Neural crest cell (in vitro differentiated cells): Measurements from ENCODE around the gene PLXNB3. TPM values are rescaled to one million over a fixed set of nuclear protein-coding genes. Genes with fewer than 3 reads are reported as not detected.

Source experiments
- DNase-seq: peaks from one replicate; pipeline ENCODE4 v3.0.0; 2021; ENCODE audit warnings: low read depth, mixed read lengths, low spot score
- H3K27ac Mint-ChIP-seq: one replicate; pipeline ENCODE4 v1.8.0; 2021; ENCODE audit warnings: mild to moderate bottlenecking, mixed read lengths; ENCODE audit not compliant: unreplicated experiment
- H3K27me3 Mint-ChIP-seq: 2 replicates; pipeline ENCODE4 v1.8.0; 2021; ENCODE audit warnings: low read depth, mild to moderate bottlenecking, mixed read lengths
- H3K36me3 Mint-ChIP-seq: 2 replicates; pipeline ENCODE4 v1.8.0; 2021; ENCODE audit warnings: low read depth, mild to moderate bottlenecking, mixed read lengths
- H3K4me1 Mint-ChIP-seq: 2 replicates; pipeline ENCODE4 v1.8.0; 2021; ENCODE audit warnings: mixed read lengths
- H3K4me3 Mint-ChIP-seq: one replicate; pipeline ENCODE4 v1.8.0; 2021; ENCODE audit warnings: mild to moderate bottlenecking, mixed read lengths
- H3K9me3 Mint-ChIP-seq: 2 replicates; pipeline ENCODE4 v1.8.0; 2021; ENCODE audit warnings: mixed read lengths
- CTCF ChIP-seq: fragments of 200-600 bp; sonication (generic); conservative IDR thresholded peaks from 2 replicates; pipeline ENCODE4 v1.5.0; 2021; ENCODE audit warnings: antibody characterized with exemption, mild to moderate bottlenecking
- total RNA-seq: library from RNA; stranded (reverse); gene quantifications from 2 replicates; pipeline ENCODE4 v1.2.1, GENCODE V29; 2021

PLXNB3 gene
- total RNA-seq, 1 donor from 2014 or later = 15.7 TPM

GRCh38 chrX:153794018-153794896, 30.2 kb downstream of the PLXNB3 start, which contains the start of the genes IDH3G and SSR4:
IDH3G (minus strand) TSS chrX:153794375; CDS start chrX:153794326, 49 bp downstream.
SSR4 (plus strand) TSS chrX:153794668; CDS start chrX:153794688, 20 bp downstream.
- H3K36me3 Mint-ChIP-seq = peaks cover 2% of the 10 kb centered on the region
- TF ChIP-seq CTCF = no peak
- no peaks in the 10 kb centered on the region for H3K9me3 Mint-ChIP-seq
- peak within 1 kb of the TSS; percentile 97 for H3K27ac Mint-ChIP-seq
- peaks cover 15% of the 10 kb centered on the region for H3K4me1 Mint-ChIP-seq
- H3K4me3 Mint-ChIP-seq = peak within 1 kb of the TSS; percentile 94
- H3K27me3 Mint-ChIP-seq = no peaks in the 10 kb centered on the region
- DNase-seq = peak; percentile 87

GRCh38 chrX:153794897-153795816, 31.1 kb downstream of the PLXNB3 start:
- peaks cover 2% of the 10 kb centered on the region for H3K36me3 Mint-ChIP-seq
- no peaks in the 10 kb centered on the region for H3K27me3 Mint-ChIP-seq
- TF ChIP-seq CTCF = no peak
- no peaks in the 10 kb centered on the region for H3K9me3 Mint-ChIP-seq
- H3K27ac Mint-ChIP-seq = peak overlapping the region; percentile 97
- peaks cover 15% of the 10 kb centered on the region for H3K4me1 Mint-ChIP-seq
- H3K4me3 Mint-ChIP-seq = peak overlapping the region; percentile 94
- no peak for DNase-seq

GRCh38 chrX:153797415-153798015, 33.5 kb downstream of the PLXNB3 start:
- Mint-ChIP-seq H3K4me1 (peaks cover 23% of the 10 kb centered on the region), H3K27ac (no peak overlapping the region), H3K27me3 (no peaks in the 10 kb centered on the region), H3K9me3 (no peaks in the 10 kb centered on the region), H3K36me3 (peaks cover 2% of the 10 kb centered on the region), H3K4me3 (peak overlapping the region; percentile 94)
- DNase-seq = no peak
- TF ChIP-seq CTCF = no peak

- no peak for TF ChIP-seq CTCF
- no peak overlapping the region for H3K27ac Mint-ChIP-seq
- no peaks in the 10 kb centered on the region for H3K27me3 Mint-ChIP-seq
- no peak overlapping the region for H3K4me3 Mint-ChIP-seq
- no peak for DNase-seq
- no peaks in the 10 kb centered on the region for H3K9me3 Mint-ChIP-seq
- H3K4me1 Mint-ChIP-seq = peaks cover 19% of the 10 kb centered on the region
- H3K36me3 Mint-ChIP-seq = no peaks in the 10 kb centered on the region
Observed at GRCh38 chrX:153799326-153799725, 35.3 kb downstream of the PLXNB3 start.

- DNase-seq = no peak
- Mint-ChIP-seq H3K36me3 (no peaks in the 10 kb centered on the region), H3K9me3 (no peaks in the 10 kb centered on the region), H3K4me1 (peaks cover 19% of the 10 kb centered on the region), H3K27ac (no peak overlapping the region), H3K4me3 (peak overlapping the region; percentile 49), H3K27me3 (no peaks in the 10 kb centered on the region)
- TF ChIP-seq CTCF = no peak
Observed at GRCh38 chrX:153800177-153800722, 36.2 kb downstream of the PLXNB3 start.
